Activated T-helper 9 cell treated with anti-CD3 and anti-CD28 coated beads, Interleukin-2, amount 50 U/mL, for 16 hours (primary cell): ENCODE results near the gene WDR86.

Experiments used
- DNase-seq: peaks from one replicate; pipeline ENCODE4 v3.0.0-alpha.2; 2020; ENCODE audit warnings: low read depth

WDR86 gene, protein sequence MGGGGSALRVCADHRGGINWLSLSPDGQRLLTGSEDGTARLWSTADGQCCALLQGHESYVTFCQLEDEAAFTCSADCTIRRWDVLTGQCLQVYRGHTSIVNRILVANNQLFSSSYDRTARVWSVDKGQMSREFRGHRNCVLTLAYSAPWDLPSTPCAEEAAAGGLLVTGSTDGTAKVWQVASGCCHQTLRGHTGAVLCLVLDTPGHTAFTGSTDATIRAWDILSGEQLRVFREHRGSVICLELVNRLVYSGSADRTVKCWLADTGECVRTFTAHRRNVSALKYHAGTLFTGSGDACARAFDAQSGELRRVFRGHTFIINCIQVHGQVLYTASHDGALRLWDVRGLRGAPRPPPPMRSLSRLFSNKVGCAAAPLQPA

DNA sequence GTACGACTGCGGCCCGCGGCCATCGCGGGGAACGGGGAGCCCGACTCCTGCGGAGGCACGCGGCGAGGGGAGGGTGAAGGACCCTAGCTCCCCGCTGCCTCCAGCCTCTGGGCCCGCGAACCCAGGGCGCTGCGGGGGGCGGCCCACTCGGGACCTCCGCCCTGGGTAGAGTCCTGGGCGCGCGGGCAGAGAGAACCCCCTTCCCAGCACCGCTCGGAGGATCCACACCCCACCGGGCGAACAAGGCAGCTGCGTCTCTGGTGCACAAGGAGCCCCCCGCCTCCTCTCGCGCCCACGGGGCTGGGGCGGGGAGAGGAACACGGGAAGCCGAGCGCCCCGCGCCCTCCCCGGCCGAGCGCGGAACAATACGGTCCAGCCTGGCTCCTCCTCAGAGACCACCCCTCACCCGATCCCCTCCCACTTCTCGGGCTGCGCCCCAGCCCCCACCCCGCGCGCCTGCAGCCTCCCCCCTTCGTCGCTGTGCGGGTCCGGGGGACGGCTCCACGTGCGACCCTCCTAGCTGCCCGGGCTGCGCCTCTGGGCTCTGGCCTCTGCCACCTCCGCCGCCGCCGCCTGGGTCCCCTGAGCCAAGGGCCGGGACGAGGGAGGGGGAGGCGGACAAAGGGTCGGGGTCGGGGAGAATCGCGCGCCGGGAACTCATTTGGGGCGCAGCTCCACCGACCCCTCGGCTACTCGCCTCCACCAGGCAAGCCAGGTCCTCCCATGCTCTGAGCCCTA, at the start of gene WDR86:
WDR86 (minus strand) TSS at position 372 of the 738 bp plus-strand sequence. CDS start 449 bp downstream, outside the sequence.
- DNase-seq: no peak

DNA sequence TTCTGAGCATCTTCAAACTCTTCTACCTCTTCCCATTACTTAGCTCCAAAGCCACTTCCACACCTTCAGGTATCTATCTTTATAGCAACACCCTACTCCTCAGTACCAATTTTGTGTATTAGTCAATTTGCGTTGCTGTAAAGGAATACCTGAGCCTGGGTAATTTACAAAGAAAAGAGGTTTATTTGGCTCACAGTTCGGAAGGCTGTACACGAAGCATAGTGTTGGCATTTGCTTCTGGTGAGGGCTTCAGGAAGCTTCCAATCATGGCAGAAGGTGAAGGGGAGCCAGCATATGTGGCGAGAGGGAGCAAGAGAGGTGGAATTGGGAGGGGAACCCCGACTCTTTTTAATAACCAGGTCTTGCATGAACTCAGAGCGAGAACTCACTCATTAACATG, 47.7 kb upstream of the WDR86 start:
- DNase-seq: no peak

DNA sequence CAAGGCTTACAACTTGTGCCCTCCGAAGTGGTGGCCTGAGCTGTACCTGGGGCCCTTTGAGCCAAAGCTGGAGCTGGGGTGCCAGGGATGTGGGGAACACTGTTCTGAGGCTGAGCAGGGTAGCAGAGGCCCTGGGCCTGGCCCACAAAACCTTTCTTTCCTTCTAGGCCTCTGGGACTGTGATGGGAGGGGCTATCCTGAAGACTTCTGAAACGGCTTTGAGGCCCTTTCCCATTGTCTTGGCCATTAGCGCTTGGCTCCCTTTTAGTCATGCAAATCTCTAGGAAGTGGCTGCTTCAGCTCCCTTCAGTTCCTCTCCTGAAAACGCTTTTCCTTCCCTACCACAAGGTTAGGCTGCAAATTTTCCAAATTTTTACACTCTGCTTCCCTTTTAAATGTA, 46.9 kb upstream of the WDR86 start:
- DNase-seq: no peak

DNA sequence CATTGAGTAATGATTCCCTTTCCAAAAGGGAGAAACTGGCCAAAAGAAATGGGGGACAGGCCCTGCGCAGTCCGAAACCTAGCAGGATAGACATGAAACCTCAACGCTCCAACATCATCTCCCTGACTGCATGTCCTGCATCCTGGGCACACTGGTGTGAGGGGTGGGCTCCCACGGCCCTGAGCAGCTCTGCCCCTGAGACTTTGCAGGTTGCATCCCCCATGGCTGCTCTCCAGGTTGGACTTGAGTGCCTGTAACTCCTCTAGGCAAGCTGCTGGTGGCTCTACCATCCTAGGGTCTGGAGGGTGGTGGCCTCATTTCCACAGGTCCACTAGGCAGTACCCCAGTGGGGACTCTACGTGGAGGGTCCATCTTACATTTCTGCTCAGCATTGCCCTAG, 46.4 kb upstream of the WDR86 start:
- DNase-seq: no peak

DNA sequence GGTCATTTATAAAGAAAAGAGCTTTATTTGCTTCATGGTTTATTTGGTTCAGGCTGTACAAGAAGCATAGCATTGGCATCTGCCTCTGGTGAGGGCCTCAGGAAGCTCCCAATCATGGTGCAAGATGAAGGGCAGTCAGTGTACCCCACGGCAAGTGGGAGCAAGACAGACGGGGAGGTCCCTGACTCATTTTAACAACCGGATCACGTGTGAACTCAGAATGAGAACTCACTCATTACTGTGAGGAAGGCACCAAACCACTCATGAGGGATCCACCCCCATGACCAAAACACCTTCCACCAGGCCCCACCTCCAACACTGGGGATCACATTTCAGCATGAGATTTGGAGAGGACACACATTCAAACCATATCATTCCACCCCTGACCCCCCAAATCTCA, 45.9 kb upstream of the WDR86 start:
- DNase-seq: no peak

DNA sequence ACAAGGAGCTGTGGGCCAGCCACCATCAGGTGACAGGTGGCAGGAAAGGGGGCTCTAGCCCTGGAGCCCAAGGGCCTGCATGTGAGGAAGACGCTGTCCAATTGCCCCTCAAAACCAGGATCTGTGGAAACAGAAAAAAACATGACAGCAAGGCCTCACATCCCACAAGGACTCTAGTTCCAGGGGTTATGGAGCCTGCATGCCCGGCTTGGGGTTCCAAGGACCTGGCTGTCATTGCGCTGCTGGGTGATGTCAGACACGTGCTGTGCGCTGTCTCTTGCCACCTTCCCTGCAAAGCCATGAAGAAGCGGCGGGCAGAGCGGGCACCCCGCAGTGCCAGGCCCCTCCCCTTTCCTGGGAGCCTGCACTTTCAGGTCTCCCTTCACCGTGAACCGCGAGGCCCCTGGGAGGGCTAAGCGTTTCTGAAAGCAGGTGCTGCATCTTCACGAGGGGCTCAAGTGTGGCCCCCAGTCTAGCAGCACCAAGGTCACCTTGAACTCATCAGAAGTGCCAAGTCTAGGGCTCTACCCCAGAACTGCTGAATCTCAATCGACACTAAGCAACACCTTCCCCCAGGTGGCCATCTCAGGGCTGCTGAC, 45.2 kb upstream of the WDR86 start:
- no peak for DNase-seq

DNA sequence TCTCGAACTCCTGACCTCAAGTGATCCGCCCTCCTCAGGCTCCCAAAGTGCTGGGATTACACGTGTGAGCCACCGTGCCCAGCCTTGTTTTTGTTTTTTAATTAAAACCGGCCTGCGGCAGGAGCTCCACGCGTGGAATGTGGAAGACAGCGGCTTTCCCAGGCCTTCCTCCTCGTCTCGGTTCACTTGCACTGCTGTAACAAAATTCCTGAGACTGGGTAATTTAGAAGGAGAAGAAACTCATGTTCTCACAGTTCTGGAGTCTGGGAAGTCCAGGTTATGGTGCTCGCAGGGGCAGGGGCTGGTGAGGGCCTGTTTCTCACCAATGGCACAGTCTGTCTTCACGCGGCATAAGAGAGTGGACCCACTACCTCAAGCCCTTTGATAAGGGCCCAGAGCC, 44.5 kb upstream of the WDR86 start:
- DNase-seq: no peak

DNA sequence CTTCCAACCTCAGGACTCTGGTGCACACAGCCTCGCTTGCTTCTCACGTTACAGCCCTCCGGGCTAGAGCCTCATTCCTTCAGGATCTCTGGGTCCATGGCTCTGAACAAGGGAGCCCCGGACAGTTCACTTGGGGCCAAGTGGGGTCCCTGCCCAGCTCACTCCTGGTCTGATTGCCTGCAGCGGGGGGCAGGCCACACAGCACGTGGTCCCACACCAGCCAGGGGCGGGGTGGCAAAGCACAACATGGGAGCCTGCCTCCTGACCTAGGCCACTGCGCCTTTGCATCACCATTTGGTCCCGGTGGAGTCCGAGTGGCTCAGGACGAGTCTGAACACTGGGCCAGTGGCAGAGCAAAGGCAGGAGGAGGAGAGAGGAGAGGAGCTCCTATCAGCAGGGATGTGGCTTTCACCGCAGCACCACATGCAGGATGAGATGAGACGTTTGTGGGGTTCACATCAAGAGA, 43.5 kb upstream of the WDR86 start:
- no peak for DNase-seq

DNA sequence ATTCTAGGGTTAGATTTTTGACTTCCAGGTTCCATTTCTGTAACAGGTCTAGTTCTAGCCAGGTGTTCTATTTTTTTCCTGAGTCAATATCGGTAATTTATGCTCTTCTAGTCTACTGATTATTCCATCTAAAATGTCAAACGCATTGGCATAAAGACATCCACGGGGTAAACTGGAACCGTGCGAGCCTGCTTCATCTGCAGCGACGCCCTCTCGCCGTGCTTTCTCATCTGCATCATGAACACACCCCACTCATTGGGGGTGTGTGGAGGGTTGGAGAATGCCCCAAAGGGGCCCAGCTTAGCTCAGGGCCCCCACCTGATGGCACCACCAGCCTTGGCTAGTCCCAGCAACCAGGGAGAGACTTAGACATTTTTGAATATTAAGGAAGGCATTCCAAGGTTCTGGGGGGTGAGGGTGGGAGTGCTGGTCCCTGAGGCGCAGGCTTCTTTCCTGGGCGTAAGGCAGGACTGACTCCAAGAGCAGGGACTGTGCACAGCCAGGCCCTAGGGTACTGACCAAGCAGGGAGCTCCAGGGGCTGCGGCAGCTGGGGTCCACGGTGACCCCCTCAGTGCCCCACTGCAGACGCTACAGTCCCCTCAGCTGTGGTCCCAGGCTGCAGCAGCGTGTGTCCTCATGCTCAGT, 43.0 kb upstream of the WDR86 start:
- no peak for DNase-seq

DNA sequence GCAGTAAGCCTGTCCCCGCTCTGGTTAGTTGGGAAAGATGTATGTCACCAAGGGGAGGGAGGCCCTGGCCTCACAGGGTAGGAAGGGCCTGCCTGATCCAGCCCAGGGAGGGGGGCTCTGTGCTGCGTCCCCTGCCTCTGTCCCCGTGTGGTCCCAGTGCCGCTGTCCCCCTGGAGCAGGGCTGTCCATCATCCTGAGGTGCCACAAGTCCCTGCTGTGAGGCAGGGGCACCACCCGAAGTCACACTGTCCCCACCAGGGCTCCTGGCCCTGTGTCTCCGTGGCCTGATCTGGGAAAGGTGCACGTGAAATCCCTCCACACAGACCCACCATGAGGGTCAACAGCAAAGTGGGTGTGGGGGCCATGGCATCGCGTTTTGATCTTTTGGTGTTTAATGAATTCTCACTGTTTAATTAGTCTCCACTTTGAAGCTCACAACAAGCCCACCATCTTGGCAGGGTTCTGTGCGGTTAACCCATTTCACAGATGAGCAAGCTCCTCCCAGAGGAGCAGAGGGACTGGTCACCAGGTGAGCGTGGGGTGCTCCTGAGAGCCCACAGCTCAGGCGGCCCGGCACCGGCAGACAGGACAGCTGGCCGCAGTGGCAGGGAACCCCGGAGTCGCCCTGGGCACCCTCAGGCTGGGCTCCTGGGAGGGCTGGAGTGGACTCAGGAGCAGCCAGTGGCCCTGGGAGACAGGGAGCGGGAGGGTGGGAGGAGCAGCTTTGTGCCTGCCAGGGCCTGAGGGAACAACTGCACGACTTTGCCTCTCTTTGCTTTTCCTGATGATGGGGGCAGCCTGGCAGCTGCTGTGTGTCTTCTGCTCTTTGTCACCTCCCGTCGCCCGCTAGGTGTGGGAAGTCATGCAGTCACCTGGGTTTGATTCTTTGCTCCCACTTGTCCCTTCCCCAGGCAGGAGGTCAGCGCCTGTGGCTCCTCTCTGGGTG, 42.1 kb upstream of the WDR86 start:
- no peak for DNase-seq

DNA sequence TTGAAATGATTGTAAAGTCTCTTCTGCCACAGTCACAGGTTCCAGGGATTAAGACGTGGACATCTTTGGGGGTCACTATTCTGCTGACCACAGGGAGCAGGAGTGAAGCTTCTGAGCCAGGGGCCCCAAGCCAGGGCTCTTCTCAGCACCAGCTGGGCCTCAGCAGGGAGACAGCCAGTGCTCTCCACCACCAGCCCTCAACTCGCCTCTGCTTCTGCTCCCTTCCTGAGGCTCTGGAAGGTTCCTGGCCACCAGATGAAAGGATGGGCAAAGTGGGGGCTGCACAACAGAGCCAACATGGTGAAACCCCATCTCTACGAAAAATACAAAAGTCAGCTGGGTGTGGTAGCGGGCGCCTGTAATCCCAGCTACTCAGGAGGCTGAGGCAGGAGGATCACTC, 41.3 kb upstream of the WDR86 start:
- no peak for DNase-seq

DNA sequence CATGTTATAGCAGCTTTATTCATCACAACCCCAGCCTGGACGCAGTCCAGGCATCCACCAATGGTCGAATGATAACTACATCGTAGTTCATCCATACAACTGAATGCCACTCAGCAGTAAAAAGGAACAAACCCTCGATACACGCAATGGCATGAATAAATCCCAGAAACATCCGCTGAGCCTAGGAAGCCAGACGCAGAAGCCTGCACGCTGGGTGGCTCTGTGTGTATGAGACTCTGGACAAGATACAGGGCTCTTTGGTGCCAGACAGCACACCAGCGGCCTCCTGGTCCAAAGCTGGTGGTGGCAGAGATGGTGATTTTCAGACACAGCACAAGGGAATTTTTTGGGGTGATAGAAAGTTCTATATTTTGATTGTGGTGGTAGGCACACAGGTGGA, 40.2 kb upstream of the WDR86 start:
- no peak for DNase-seq

DNA sequence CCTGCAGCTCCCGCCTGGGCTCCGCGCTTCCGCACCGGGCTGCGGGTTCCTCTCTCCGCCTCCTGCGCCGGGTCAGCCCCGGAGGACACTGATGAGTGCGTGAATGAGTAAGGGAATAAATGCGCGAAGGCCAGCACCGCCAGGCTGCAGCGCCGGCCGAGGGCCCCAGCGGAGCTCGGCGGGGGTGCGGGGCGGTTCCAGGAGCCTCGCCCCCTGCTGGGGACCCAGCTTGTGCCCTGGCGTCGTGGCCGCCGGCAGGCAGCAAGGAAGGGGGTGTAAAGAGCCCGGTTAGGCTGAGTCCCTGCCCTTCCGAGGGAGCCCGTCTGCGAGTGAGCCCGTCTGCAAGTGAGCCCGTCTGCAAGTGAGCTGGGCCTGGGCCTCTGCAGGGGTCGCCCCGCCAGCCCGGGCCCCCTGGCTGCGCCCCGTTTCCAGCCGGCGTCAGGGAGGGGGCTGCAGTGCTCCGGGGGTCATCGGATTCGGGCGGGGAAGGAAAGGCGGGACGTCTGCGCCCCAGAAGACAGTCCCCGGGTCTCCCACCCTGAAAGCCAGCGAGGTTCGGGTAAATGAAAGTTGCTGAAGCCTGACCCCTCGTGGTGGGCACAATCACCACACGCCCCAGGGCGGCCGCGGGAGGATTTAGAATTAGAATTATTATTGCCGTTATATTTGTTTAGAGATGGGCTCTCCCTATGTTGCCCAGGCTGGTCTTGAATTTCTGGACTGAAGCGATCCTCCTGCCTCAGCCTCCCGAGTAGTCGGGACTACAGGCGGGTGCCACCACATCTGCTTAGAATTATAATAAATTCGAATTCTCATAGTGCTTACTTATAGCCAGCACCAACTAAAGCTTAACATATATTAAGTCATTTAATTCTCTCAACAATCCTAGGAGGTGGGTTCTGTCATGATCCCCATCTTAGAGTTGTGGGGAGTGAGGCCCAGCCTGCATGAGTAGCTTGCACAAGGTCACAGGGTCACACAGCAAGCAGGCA, 38.7 kb upstream of the WDR86 start:
- peak; percentile 63 for DNase-seq

DNA sequence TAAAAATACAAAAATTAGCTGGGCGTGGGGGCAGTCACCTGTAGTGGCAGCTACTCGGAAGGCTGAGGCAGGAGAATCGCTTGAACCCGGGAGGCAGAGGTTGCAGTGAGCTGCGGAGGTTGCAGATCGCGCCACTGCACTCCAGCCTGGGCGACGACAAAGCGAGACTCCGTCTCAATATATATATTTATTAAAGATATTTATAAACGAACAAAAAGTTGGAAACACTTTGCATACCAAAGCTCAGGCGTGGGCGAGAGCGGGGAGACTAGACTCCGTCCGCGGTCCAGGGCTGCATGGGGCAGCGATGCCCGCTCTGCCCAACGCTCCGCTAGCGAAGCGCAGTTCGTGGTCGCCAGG, 38.0 kb upstream of the WDR86 start:
- DNase-seq: no peak

DNA sequence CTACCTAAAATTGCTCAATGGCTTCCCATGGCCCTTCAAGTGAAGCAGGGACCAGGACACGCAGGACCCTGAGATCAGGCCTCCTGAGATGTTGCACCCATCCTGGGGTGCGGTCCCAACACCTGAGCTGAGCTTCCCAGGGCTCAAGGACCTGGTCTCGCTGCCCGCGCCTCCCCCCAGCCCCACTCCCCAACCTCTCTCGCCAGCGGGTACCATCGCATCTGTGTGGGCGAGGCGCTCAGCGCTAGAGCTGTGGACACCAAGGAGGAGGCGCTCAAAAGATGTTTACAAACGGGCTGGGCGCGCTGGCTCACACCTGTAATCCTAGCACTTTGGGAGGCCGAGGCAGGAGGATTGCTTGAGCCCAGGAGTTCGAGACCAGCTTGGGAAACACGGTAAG, 37.5 kb upstream of the WDR86 start:
- no peak for DNase-seq

DNA sequence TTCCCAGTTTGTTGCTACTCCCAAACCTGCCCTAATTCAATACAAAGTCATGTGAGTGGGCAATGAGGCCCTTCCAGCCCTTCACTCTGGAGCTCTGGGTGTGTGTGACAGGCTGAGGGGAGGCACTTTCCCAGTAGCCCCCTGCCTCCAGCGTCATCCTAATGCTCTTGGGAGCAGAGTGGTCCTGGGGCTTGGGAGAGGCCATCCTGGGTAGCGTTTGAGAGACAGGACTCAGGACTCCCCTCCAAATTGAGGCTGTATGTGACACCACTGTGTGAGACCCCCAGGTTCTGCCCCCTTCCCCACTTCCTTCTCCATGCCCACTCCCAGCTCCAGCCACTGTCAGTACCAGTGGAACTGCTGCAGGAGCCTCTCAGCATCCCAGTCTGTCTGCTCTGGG, 36.6 kb upstream of the WDR86 start:
- DNase-seq: no peak

DNA sequence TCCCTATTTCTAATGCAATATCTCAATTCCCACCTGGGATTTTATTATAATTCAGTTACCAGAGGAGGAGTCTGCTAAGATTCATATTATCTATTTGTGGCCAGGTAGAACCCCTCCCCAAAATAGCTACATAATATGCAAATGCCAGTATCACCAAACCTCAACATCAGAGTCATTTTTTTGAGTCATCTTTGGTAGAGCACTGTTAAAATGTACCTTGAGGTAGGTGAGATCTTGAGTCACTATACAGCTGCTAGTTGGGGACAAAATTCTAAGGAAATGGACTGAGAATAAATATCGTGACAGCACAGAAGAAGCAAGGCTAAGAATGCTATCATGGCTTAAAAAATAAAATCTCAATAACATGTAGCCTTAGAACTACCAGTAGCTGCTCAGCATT, 34.8 kb upstream of the WDR86 start:
- DNase-seq: no peak

DNA sequence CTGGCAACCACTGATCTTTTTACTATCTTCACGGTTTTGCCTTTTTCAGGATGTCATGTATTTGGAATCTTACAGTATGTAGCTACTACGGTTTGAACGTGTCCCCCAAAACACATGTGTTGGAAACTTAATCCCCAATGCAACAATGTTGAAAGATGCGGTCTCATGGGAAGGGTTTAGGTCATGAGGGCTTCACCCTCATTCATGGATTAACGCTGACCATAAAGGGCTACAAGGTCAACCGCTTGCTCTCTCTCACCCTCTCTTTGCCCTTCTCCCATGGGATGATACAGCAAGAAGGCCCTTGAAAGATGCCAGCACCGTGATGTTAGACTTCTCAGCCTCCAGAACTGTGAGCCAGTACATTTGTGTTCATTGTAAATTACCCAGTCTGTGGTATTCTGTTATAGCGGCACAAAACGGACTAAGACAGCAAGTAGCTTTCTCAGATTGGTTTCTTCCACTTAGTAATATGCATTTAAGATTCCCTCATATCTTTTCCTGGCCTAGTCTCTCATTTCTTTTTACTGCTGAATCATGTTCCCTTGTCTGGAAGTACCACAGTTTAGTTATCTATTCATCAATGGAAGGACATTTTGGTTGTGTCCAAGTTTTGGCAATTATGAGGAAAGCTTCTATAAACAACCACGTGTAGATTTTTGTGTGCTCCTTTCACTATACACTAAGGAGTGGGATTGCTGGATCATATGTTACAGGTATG, 33.1 kb upstream of the WDR86 start:
- no peak for DNase-seq

DNA sequence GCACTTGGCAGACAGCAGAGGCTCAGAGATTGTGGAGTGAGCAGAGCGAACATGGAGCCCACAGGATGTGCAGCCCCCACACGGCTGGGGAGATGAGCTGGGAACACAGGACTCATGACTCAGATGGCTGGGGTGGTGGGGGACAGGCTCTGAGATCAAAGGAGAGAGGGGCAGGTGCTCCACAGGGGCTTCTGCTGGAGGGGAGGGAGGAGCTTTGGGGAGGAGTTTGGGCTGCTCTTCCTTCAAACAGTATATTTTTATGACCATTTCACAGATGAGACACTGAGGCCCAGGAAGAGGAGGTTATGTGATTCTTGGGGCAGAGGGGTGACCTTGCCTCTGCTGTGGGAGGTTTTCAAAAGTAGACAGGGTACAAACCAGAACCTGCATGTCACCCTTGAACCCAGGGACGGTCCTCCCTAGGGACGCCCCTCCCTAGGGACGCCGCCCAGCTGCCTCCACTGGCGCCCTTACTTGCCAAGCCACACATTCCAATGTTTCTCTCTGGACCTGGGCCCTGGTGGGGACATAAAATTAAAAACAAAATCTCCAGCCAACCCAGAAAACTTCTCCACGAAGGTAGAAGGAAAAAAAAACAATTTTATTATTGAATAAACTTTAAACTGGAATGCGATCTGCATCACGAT, 31.1 kb upstream of the WDR86 start:
- DNase-seq: no peak
